Right lobe of liver (tissue), 4 donors: Measurements from ENCODE around the gene SPRED2.

Experiments
- CTCF ChIP-seq, 4 donors: fragments of 200-600 bp in 3 of 4; fragments of 450-650 bp in 1 of 4; IDR thresholded peaks; one replicate each; pipeline versions ENCODE4 v1.5.1 to v1.8.0; 2016 to 2022; ENCODE audit warnings: antibody characterized with exemption in 4 of 4, mild to moderate bottlenecking in 2 of 4
- POLR2A ChIP-seq: fragments of 450-650 bp; IDR thresholded peaks from one replicate; pipeline ENCODE4 v1.6.1; 2017; ENCODE audit warnings: antibody characterized with exemption, mild to moderate bottlenecking
- donor health status: DM: no; HTN: no; CAD: no.
- donor health status: DM: no; HTN: no; CAD: no.
- donor health status: DM: no; HTN: yes; CAD: no.

GRCh38 chr2:65438137-65438899 is 5.9 kb upstream of the SPRED2 start:
- TF ChIP-seq CTCF (IDR thresholded peaks at IDR 0.05) (no peak), POLR2A (no peak)
